GM18867 (cell line): Measurements from ENCODE around the gene VANGL1.
A peak's percentile ranks its signal among the peaks of the same experiment; 100 is the strongest.
"Not testable (repeated sequence)": the region's sequence is repeated elsewhere in the genome, so short reads cannot be mapped to it uniquely, and the experiment has no call there.

Source experiments
- ATAC-seq: cut with Tn5 transposase; IDR thresholded peaks from one replicate; pipeline ENCODE4 v1.9.1; 2021; ENCODE audit warnings: mild to moderate bottlenecking, moderate library complexity; ENCODE audit not compliant: unreplicated experiment

The VANGL1 gene

DNA sequence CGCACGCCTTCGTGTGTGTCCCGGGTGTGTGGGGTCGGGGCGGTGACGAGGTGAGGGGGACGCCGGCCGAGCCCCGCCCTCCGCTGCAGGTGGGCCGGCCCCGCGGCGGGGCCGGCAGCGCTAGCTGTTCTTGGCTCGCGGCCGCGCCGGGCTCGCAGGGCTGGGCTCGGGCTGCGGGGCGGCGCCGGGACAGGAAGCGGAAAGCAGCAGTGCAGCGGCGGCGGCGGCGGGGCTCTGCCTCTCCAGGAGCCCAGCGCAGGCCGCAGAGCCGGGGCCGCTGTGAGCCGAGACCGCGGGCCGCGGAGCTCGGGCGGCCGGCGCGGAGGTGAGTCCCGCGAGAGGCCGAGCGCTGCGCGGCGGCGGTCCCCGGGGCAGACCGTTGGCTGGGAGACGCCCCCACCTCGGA lies at the start of gene VANGL1:
Gene VANGL1 (plus strand): TSS at position 209 of the 406 bp plus-strand sequence. CDS start 9,444 bp downstream, outside the sequence.
- peak; percentile 68 for ATAC-seq

GRCh38 chr1:115592264-115592663 lies 49.5 kb upstream of the VANGL1 start:
- ATAC-seq = no peak

- no peak for ATAC-seq
Measured at GRCh38 chr1:115593365-115594259, 48.2 kb upstream of the VANGL1 start.

DNA sequence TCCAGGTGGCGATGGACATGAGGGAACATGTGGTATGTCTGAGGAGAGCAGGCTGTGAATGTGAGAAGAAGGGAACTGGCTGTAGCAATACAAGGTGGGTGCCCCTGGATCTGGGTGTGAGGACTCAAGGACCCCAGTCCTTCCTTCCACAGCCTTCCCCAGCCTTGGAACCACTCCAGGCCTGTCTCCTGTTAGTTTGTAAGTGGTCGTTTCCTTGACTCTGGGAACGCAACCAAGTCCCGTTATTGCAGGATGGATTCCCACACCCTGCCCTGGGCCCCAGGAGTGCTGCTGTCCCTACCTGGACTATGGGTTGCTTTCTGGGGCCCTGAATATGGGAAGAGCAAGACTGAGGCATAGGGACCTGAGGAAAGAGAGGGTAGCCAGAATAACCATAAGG lies 47.2 kb upstream of the VANGL1 start:
- no peak for ATAC-seq

GRCh38 chr1:115595279-115596079 lies 46.3 kb upstream of the VANGL1 start:
- ATAC-seq = no peak

GRCh38 chr1:115596080-115596780 lies 45.5 kb upstream of the VANGL1 start:
- ATAC-seq = no peak

DNA sequence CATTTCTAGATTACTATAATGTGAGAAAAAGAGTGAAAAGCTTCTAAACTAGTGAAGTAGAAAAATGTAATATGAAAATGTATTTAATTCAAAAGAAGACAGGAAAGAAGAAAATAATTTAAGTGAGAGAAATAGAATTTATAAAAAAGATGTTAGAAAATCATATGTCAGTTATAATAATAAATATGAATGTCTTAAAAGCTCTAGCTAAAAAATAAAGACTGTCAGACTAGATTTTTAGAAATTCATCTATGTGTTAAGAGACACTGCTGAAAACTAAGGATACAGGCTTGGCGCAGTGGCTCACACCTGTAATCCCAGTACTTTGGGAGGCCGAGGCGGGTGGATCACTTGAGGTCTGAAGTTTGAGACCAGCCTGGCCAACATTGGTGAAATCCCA lies 37.3 kb upstream of the VANGL1 start:
- no peak for ATAC-seq

DNA sequence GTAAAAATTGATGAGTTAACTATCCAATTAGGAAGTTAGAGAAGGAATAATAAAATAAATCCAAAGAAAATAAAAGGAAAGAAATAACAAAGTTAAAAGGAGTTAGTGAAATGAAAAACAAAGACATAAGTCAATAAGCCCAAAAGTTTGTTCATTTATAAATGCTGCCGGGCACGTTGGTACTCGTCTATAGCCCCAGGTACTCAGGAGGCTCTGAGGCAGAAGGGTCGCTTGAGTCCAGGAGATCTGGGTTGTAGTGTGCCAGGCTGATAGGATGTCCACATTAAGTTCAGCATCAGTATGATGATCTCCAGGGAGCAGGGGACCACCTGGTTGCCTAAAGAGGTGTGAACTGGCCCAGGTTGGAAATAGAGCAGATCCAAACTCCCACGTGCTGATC lies 35.5 kb upstream of the VANGL1 start:
- ATAC-seq = no peak

- ATAC-seq = no peak
Measured at GRCh38 chr1:115609021-115609420, 32.7 kb upstream of the VANGL1 start.

GRCh38 chr1:115613767-115614166 lies 28.0 kb upstream of the VANGL1 start:
- no peak for ATAC-seq

DNA sequence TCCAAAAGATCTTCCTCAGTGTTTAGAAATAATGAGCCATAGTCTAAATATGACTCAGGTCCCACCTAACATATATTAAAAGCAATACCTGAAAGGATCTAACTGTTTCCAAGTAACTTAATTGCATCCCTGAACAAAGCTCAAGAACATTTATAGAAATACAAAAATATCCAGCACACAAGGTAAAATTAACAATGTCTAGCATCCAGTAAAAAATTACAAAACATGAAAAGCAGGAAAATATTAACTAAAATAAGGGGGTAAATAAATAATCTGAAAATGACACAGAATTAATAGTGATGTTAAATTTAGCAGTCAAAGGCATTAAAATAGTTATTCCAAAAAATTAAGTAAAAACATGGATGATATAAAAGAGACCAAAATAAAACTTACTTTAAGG lies 21.3 kb upstream of the VANGL1 start:
- ATAC-seq = no peak

DNA sequence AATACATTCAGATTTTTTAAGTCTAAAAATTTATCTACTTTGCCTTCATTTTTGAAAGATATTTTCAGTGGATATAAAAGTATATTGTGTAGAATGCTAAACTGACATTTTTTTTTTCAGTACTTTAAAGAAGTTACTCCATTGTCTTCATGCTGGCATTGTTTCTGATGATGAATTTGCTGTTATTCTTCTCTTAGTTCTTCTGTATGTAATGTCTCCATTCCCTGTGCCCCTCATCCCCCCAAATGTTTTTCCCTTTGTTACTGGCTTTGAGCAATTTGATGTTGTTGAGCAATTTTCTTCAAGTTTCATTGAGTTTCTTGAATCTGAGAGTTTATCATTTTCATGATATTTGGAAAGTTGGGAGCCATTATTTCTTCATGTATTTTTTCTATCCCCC lies 20.8 kb upstream of the VANGL1 start:
- no peak for ATAC-seq

GRCh38 chr1:115624859-115625258 lies 16.9 kb upstream of the VANGL1 start:
- no peak for ATAC-seq

DNA sequence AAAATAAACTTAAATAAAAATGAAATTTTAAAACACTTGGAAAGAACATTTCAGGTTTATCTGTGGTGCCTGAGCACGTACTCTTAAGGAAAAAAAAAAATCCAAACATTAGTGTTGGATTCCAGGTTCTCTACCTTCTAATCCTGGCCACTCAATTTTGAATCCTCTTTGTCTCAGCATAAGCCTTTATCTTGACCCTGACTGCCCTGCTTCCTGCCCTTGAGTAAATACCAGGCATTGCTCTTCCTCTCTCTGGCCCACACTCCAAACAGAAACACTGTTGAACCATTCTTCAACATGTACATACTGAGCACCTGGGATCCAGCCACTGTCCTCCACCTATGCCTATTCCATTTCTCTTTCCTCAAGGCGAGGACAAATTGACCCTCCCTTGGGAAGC lies 11.4 kb upstream of the VANGL1 start:
- no peak for ATAC-seq

GRCh38 chr1:115632251-115633026 lies 9.3 kb upstream of the VANGL1 start:
- no peak for ATAC-seq

DNA sequence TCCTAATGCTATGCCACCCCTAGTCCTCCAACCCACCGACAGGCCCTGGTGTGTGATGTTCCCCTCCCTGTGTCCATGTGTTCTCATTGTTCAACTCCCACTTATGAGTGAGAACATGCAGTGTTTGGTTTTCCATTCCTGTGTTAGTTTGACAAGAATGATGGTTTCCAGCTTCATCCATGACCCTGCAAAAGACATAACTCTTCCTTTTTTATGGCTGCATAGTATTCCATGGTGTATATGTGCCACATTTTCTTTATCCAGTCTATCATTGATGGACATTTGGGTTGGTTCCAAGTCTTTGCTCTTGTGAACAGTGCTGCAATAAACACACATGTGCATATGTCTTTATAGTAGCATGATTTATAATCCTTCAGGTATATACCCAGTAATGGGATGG lies 8.2 kb upstream of the VANGL1 start:
- not testable (repeated sequence) for ATAC-seq

DNA sequence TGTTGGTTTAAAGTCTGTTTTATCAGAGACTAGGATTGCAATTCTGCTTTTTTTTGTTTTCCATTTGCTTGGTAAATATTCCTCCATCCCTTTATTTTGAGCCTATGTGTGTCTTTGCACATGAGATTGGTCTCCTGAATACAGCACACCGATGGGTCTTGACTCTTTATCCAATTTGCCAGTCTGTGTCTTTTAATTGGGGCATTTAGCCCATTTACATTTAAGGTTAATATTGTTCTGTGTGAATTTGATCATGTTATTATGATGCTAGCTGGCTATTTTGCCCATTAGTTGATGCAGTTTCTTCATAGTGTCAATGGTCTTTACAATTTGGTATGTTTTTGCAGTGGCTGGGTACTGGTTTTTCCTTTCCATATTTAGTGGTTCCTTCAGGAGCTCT lies 4.5 kb upstream of the VANGL1 start:
- ATAC-seq = not testable (repeated sequence)

DNA sequence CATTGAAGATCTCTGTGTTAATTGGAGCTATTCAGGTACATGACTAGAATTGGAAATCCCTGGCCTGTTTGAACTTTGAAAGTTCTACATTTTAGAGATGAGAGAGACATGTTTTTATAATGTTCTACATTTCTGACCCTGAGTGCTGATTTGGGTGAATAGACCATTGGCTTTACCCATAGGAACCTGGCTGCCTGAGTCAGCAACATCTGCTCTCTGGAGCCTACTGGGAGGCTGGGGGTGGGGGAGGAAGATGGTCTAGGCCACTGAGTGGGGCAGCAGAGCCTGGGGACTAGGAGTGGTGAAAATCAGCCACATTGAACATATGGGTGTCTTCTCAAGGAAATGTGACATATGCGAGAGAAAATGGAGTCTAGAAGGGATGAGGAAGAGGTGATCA lies 1.4 kb upstream of the VANGL1 start:
- no peak for ATAC-seq

- ATAC-seq = peak; percentile 78
Measured at GRCh38 chr1:115642168-115643072, 650 bp downstream of the VANGL1 start.

DNA sequence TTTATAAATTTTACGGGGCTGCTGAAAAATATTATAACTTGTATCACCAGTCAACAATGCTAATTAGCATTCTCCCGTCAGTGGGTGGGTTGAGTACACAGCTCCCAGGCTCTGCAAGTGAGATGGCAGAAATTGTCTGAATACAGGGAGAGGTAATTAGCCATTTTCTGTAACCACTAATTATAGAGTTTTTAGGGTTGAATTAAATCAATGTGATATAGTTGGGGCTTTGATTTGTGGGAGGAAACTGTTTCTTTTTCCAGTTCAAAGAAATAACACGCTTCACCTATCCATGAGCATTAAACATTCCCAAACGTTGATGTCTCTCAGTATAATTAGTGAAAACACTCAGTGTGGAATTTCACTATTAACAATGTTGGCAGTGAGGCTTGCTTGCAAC lies 1.5 kb downstream of the VANGL1 start:
- ATAC-seq = no peak
